Hypothalamus (tissue), 51 donors: ENCODE measurements around the gene KRTAP19-6.
"Not testable (repeated sequence)": the region's sequence is repeated elsewhere in the genome, so short reads cannot be mapped to it uniquely, and the experiment has no call there.

Experiments used
- DNase-seq, 51 donors: peaks; one replicate each; lab custom pipeline; 2025; lab: John Stamatoyannopoulos, UW

Gene KRTAP19-6

DNA sequence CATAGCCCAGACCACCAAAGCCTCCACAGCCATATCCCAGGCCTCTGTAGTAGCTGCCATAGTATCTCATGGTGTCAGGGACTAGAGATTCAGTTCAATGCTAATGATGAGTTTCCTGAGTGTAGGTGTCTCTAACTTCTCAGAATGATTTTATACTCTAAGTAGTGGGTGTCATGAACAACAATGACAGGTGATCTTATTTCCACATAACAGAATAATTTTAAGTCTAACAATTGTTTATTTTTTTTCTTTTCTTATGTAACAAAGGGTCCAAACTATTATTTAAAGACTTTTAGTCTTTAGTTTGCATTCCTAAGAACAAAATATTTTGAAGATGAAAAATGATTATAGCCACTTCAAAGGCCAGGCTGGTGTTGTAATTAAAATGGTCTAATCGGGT, at the start of gene KRTAP19-6:
Gene KRTAP19-6, minus strand, starts transcription at position 101 of the 400 bp plus-strand sequence. Its CDS starts 31 bp downstream, at position 70.
- DNase-seq, result no peak

GRCh38 chr21:30590297-30590696, 48.6 kb upstream of the KRTAP19-6 start, which contains the start of gene KRTAP22-2:
KRTAP22-2 (minus strand) TSS chr21:30590397.
- no peak for DNase-seq

- no peak for DNase-seq
Measured at GRCh38 chr21:30582870-30583269, 41.2 kb upstream of the KRTAP19-6 start.

DNA sequence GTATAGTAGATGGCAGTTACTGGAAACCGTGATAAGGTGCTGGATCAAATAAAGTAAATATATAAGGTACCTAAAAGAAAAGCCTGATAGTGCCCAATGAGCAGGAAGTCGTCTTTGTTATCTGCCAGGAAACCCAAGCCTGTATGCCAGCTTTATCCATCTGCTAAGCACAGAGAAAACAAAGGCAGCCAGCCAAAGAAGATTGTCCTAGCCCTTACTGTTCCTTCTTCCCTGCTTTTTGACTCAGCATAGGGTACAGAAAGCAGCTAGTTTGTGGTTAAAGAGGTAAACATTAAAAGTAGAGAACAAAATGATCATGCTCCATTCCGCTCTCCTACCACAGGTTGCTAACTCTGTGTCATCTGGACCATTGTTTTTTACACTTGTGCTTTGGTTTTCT, 38.5 kb upstream of the KRTAP19-6 start:
- no peak for DNase-seq

- DNase-seq, result no peak
Measured at GRCh38 chr21:30579346-30579745, 37.7 kb upstream of the KRTAP19-6 start.

DNA sequence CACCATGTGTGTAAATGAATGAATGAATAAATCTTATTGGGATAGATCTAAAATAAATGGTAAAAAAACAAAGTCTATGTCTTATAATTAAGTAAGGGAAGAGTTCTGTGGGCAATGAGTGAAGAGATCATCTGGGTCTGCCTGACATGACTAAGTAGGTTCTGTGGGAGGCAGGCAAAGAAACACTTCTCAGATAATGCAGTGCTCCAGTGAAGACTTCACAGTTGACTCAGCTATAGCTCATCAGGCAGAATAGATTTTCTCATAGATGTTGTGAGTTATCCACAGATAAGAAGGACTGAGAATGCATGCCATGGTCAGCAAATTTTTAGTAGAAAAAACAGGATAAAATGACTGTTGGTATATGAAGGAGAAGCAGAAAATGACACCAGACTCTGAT, 36.1 kb upstream of the KRTAP19-6 start:
- DNase-seq, result no peak

- DNase-seq, result no peak
Measured at GRCh38 chr21:30567617-30568016, 26.0 kb upstream of the KRTAP19-6 start.

- DNase-seq, result no peak
Measured at GRCh38 chr21:30563630-30564029, 22.0 kb upstream of the KRTAP19-6 start.

DNA sequence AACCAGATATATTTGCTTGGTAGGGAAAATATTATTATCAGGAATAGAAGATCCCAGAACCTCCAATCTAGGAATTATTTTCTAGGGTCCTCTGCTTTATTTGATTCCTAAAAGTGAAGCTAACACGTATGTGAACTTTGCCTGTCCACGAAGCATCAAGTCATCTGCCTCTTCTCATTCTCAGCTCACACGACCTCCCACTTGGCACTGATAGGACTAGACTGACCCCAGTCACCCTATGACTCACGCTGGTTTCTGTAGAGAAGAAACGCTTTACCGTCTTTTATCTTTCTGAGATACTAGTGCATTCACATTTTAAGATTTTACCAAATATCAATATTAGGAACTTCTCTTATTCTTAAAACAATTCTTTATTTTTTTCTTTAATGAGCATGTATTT, 21.4 kb upstream of the KRTAP19-6 start:
- no peak for DNase-seq

DNA sequence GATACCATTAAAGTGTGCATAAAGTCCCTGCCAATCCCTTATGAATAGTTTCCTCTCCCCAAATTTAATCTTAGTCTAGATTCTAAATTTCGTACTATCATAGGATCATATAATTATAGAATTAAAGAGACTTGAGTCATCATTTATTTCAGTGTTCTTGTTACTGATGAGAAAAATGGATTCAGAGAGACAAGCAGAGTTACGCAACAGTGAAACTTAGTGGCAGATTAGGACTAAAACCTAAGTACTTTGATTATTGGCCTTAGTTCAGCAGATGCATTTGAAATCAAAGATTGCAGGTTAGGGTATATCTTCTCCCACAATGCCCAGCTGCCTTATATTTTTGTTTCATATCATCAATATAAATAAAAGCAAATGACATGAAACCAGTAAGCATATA, 20.3 kb upstream of the KRTAP19-6 start:
- DNase-seq, result no peak

- no peak for DNase-seq
Measured at GRCh38 chr21:30561264-30561895, 19.7 kb upstream of the KRTAP19-6 start, which contains the start of gene KRTAP19-7. KRTAP19-7 (minus strand) TSS chr21:30561314; CDS start chr21:30561289, 25 bp downstream.

GRCh38 chr21:30555095-30555494, 13.4 kb upstream of the KRTAP19-6 start:
- no peak for DNase-seq

DNA sequence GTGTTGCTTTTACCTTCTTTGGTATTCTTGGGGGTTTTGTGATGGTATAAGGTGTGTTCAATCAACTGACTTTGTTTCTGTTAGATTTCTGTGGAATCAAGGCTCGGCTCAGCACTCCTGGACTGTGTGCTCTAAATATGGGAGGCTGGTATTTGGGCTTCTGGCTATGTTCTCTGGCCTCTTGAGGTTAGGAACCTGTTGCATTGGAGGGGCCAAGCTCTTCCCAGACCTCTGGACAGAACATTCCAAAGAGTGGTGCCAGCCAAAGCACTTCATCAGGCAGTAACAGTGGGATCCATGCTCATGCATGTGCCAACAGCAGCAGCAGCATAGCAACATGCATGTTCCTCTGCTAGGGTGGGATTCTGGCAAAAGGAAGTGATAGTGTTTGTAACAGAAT, 11.1 kb upstream of the KRTAP19-6 start:
- no peak for DNase-seq

GRCh38 chr21:30518876-30519275, 22.8 kb downstream of the KRTAP19-6 start:
- DNase-seq, result no peak

DNA sequence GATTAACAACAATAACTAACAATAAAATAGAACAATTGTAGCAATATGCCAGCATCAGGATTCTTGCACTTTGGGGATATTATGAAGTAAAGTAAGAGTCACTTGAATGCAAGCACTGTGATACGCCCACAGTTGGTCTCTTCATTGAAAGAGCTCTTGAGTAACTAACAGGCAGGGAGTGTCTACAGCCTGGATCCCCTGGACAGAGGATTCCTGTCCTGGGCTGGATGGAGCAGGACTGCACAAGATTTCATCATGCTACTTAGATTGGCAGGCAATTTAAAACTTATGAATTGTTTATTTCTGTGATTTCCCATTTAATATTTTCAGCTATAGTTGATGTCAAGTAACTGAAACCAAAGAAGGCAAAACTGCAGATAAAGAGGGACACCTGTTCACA, 26.0 kb downstream of the KRTAP19-6 start:
- no peak for DNase-seq

DNA sequence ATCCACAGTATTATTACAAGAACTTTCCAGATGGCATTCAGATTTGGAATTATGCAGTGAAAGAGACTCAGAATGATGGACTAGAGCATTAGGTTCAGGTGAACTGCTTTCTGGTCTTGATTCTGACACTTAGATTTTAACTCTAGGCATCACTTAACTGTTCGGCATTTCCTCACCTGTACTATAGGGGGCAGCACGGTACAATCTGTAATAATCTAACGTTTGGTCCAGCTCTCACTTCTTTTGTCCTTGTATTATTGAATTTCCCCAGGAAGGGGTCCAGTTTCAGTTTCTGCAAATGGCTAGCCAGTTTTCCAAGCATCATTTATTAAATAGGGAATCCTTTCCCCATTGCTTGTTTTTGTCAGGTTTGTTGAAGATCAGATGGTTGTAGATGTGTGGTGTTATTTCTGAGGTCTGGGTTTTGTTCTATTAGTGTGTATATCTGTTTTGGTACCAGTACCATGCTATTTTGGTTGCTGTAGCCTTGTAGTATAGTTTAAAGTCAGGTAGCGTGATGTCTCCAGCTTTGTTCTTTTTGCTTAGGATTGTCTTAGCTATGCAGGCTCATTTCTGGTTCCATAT, 36.0 kb downstream of the KRTAP19-6 start:
- DNase-seq, result not testable (repeated sequence)

GRCh38 chr21:30502041-30502440, 39.6 kb downstream of the KRTAP19-6 start, which contains the start of gene KRTAP19-5:
KRTAP19-5 (minus strand) TSS chr21:30502141; CDS start chr21:30502090, 51 bp downstream.
- no peak for DNase-seq

DNA sequence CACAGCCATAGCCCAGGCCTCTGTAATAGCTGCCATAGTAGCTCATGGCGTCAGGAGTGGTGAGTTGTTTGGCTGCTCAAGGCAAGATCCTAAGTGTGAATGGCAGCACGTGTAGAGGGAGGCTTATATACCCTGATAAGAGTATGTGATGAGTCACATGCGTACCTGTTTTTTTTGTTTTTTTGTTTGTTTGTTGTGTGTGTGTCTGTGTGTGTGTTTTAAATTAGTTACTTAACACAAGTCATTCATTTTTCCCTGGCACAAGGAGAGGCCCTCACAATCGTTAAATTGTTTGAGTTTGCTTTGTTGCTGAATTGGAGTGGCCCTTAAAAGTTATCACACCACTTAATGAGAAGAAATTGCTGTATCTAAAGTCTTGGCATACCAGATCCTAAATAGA, 44.6 kb downstream of the KRTAP19-6 start, which contains the start of gene KRTAP19-4:
Gene KRTAP19-4, minus strand, starts transcription at position 101 of the 400 bp plus-strand sequence. Its CDS starts 55 bp downstream, at position 46.
- DNase-seq, result no peak

GRCh38 chr21:30491963-30492428, 49.7 kb downstream of the KRTAP19-6 start, which contains the start of gene KRTAP19-3:
KRTAP19-3 (minus strand) TSS chr21:30492013; CDS start chr21:30491957, 56 bp downstream.
- no peak for DNase-seq
